OCI-LY1 (cell line): ENCODE data around the gene F7.

Experiments
- CTCF ChIP-seq: fragments of 200-600 bp; sonication (generic), shearing (Covaris generic); IDR thresholded peaks from 2 replicates; pipeline ENCODE4 v1.5.1; 2017; ENCODE audit warnings: mild to moderate bottlenecking, antibody characterized with exemption, low read length, moderate library complexity, mixed read lengths
- EZH2 ChIP-seq: fragments of 200-600 bp; sonication (generic), shearing (Covaris generic); IDR thresholded peaks from 2 replicates; pipeline ENCODE4 v1.8.0; 2017; ENCODE audit warnings: borderline replicate concordance, mixed run types, mild to moderate bottlenecking, antibody characterized with exemption, low read length, moderate library complexity, mixed read lengths

GRCh38 chr13:113090806-113091205 is 14.8 kb upstream of the F7 start:
- TF ChIP-seq CTCF, result no peak
- no peak for TF ChIP-seq EZH2
